NCI-H187 (cell line): ENCODE results near the gene ZNF787.
"Not testable (repeated sequence)": the region's sequence is repeated elsewhere in the genome, so short reads cannot be mapped to it uniquely, and the experiment has no call there.

Experiments
- DNase-seq, 2 experiments: peaks; one replicate each; lab custom pipeline; 2025; lab: John Stamatoyannopoulos, UW

Gene ZNF787

GRCh38 chr19:56105831-56106396, 15.2 kb downstream of the ZNF787 start:
- not testable (repeated sequence) for DNase-seq

DNA sequence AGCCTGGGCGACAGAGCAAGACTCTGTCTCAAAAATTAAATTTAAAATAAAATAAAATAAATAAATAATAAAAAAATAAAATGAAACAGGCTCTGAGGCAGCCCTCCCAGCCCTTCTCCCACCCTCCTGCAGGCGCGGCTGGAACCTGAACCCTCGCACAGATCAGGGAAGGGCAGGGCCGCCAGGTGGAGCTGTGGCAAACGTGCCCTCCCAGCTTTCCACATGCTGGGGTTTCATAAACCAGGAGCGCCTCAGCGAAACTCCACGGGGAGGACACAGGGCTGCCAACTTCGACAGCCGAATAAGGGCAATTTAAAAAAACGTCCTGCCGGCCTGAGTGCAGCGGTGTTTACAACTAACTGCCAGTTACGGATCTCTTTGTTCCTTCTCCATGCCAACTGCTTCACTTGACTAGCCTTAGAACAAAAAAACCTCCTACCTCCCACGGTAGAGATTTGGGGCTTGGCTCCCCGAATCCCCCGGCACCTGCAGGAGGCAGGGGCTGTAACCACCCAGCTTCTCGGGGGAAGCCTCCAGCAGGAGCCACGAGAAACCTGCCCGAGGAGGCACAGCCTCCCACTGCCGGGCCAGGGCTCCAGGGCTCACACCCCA, 15.9 kb downstream of the ZNF787 start:
- DNase-seq, result no peak

- no peak for DNase-seq
These were observed 16.7 kb downstream of the ZNF787 start for GRCh38 chr19:56104423-56104822.

DNA sequence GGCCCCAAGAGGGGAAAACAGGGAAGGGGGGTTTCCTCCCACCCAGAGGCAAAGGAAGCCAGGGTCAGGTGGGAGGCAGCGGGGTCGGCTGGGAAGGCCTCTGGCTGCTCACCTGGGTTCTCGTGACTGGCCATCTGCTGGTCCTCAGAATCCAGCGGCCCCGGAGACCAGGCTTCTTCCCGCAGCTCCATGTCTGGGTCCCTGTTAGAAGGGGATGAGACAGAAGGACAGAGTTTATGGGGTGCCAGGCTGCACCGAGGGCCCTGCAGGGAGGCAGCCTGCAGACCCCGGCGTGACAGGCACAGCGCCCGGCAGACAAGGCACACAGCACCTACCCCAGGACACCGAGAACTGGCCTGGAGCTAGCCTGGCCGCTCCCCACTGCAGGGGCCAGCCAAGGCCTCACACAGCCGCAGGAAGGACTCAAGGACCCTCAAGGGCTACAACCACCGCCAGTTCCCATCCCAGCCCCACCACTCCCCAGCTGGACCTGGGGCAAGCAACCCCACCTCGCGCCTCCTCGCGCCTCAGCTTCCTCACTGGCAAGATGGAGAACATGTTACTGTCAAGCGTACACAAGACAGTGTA, 18.0 kb downstream of the ZNF787 start:
- DNase-seq, result no peak

DNA sequence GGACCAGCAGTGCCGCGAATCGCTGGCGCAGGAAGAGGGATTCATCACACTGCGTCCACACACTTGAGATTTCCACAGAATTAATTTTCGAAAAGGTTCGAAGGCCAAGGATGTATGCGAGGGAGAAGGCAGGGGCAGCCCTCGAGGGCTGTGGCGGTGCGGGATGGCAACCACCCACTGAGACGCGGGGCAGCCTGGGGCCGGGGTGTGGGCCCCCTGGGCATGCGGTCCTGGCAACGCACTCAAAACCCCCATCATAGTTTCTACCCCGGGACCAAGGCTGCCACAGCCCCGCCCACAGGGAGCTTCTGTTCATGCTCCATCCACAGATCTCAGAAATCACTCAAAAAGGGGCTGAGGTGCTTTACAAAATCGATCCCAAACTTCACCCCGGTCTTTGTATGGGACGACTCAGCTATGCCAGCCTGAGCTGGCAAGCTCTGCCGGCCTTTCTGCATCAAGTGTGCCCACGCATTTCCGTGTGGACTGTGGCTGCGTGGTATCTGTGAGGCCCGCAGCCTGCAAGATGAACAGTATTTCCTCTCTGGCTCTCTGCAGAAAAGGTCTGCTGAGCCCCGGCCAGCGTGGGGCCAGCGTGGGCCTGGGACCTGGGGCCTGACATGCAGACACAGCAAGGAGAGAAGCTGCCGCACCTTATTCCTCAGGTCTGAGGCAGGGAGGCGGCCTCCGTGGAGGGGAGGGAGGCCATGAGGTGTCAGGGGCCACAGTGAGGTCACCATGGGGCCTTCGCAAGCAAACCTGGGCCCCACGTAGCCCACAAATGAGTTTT, 19.2 kb downstream of the ZNF787 start:
- DNase-seq, result no peak

GRCh38 chr19:56101095-56101494, 20.0 kb downstream of the ZNF787 start:
- DNase-seq, result no peak

- no peak for DNase-seq
These were observed 21.2 kb downstream of the ZNF787 start for GRCh38 chr19:56099638-56100539.

GRCh38 chr19:56098731-56099568, 22.1 kb downstream of the ZNF787 start:
- DNase-seq, result no peak

- not testable (repeated sequence) for DNase-seq
These were observed 22.9 kb downstream of the ZNF787 start for GRCh38 chr19:56098237-56098636.

GRCh38 chr19:56097776-56098175, 23.3 kb downstream of the ZNF787 start:
- DNase-seq, result no peak

DNA sequence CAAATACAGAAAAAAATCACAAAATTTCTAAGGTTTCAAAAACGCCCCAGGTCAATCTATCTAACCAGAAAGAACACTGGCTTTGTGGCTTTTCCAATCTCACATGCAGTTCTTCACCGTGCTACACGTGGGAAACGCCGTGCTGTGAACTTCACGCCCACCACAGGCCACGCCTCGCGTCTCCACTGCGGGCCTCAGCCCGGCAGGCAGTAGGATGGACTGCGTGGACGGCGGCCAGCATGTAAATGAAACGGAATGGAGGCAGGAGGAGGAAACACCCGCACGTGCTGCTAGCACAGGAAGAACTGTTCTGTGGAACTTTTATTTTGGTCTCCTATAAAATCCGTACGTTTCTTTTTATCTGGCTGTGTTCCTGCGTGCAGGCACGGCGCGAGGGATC, 23.8 kb downstream of the ZNF787 start:
- no peak for DNase-seq

- DNase-seq, result no peak
These were observed 24.4 kb downstream of the ZNF787 start for GRCh38 chr19:56096665-56097064.

DNA sequence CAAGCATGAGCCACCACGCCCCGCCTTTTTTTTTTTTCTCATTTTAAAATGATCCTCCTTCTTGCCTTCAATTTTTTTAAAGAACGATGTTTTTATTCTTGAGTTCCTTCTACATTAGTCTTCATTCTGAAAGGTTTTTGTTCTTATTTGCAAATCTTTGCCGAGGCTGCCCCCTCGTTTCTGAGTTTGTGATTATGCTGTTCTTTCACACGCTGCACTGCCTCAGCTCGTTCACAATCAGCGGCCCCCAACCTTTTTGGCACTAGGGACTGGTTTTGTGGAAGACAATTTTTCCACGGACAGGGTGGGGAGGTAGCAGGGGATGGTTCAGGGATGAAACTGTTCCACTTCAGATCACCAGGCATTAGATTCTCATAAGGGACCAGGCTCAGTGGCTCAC, 26.6 kb downstream of the ZNF787 start:
- no peak for DNase-seq

DNA sequence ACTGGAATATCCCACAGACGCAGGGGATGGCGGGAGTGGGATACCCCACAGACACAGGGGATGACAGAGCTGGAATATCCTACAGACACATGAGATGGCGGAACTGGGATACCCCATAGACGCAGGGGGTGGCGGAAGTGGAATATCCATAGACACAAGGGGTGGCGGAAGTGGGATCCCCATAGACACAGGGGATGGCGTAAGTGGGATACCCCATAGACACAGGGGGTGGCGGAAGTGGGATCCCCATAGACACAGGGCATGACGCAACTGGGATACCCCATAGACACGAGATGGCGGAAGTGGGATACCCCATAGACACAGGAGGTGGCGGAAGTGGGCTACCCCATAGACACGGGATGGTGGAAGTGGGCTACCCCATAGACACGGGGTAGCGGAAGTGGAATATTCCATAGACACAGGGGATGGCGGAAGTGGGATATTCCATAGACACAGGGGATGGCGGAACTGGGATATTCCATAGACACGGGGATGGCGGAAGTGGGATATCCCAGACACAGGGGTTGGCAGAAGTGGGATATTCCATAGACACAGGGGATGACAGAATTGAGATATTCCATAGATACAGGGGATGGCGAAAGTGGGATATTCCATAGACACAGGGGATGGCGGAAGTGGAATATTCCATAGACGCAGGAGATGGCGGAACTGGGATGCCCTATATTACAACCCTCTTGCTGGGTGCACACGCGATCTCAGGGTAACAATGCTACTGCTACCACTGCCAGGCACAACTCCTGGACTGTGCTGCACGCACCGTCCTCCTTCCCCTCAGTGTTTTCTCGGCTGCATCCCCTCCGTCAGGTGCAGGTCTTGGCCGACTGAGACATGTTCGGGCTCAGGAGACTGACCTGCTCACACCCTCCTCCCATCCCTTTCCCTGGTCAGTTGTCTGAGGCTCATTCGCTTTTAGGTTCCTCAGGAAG, 28.1 kb downstream of the ZNF787 start:
- no peak for DNase-seq

DNA sequence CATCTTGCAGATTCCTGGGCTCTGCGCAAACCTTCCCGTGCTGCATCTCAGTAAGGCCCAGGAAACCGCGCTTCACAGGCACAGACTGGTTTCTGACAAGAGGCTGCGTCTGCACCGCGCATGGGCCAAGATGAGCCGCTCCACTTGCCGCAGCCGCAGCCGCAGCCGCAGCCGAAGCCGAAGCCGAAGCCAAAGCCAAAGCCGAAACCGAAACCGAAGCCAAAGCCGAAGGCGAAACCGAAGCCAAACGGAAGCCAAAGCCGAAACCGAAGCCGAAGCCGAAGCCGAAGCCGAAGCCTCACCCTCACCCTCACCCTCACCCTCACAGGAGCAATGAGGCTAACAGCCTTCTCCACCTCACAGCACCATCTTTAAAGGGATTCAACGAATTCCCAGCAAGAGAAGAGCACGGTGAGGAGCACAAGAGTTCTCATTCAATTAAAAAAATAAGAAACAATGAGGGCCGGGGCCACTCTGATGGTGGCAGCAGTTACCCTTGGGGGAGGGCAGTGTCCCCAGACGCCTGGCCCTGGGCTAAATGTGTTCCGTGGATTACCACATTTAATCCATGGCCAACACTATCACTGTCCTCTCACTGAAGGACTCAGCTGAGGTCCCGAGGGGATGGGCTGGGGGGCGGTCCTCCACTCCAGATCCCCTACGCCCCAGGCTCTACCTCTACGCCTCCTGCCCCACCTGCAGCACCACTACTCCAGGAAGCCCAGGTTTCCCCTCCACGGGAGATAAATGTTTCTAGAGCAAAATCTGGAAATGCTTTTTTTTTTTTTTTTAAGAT, 29.1 kb downstream of the ZNF787 start:
- peak; percentile 36 to 41 for DNase-seq

DNA sequence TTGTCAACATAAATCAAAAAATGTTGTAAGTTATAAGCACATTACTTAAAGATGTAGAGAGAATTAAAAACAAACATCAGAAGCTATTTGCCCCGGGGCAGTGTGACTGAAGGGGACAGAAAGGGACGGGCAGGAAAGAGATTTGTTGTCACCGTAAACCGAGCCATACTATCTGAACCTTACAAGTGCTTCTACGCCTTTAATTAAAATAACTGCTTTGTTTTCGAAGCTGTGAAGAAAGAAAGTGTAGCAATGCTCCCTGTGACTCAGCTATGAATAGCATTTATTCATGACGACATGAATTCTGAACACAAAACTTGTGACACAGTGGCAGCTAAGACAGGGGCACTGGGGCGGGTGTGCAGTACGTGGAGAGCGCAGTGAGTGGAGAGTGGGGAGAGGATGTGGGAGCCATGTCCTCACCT, 30.0 kb downstream of the ZNF787 start:
- no peak for DNase-seq

DNA sequence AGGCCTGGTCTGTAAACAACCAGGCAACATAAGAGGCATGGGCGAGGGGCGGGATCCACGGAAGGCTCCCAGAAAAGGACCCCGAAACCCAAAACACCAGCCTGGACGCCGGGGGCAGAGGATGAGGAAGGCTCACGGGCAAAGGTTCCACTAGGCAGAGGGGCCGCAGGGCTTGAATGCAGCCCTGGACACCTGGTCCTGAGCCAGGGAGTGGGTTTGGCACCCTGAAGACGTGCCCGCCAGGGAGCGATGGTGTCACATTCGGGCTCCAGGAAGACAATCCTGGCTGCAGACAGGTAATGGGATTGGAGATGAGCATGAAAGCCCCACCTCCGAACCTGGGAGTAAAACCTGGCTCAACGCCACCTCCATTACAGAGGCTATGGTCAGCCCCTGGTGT, 31.8 kb downstream of the ZNF787 start:
- no peak for DNase-seq

GRCh38 chr19:56088497-56089215, 32.4 kb downstream of the ZNF787 start:
- DNase-seq, result no peak
